ENCODE results near the gene DALRD3. TPM values are rescaled to one million over a fixed set of nuclear protein-coding genes. Genes with fewer than 3 reads are reported as not detected.

The DALRD3 gene
- total and polyA plus RNA-seq, 2 experiments from 2014 or later: 31.0 to 57.7 TPM

DNA sequence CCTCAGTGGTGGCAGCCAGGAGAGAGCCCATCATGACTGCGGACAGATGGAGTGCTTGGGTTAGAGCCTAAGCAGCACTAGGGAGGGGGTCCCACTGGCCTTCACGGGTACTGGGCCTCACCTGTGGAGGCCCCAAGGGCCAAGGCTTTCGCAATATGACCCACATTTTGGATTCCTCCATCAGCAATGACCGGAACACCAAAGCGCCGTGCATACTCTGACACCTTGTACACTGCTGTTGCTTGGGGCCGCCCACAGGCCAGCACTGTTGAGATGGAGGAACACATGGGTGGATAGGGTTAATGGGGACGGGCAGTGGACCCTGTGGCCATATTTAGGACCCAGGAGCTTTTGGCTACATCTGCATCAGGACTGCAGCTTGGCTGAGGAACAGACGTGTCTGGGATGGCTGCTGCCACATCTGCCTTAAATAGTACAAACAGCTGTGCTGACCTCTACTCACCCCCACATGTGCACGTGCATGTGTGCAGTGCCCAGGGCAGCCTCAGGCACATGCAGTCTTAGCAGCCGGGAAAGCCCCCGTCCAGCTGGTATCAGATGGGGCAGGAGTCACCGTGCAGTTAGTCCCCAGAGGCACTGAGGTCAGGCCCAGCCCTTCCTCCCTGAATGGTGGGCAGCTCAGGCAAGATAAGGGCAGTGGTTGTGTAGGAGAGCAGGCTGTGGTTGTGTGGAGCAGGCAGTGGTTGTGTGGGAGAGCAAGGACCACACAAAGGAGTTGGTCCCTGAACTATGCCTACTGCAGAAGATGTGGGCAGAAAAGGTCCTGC, 6.8 kb upstream of the DALRD3 start:
- H3K79me2 ChIP-seq (replicated peaks; ENCODE audit: insufficient read depth): peaks cover 32% of the 10 kb centered on the region
- H3K4me3 ChIP-seq: no peak overlapping the region
- Mint-ChIP-seq H3K27ac (no peak overlapping the region; the same call in 1 of the 2 replicates), H3K27me3 (ENCODE audit: insufficient read depth, low read depth, poor library complexity) (peaks cover 37% of the 10 kb centered on the region), H3K4me1 (peaks cover 30% of the 10 kb centered on the region), H3K36me3 (ENCODE audit: low read depth) (peaks cover 72% of the 10 kb centered on the region), H3K4me3 (peak overlapping the region; percentile 14; the same call in 1 of the 3 replicates), H3K9me3 (no peaks in the 10 kb centered on the region; the same call in 1 of the 3 replicates)
- no peak for TF ChIP-seq NANOG (IDR thresholded peaks at IDR 0.05; ENCODE audit: borderline replicate concordance)
- no peak for TF ChIP-seq CREB1 (CRISPR knock-in tag; IDR thresholded peaks at IDR 0.05; ENCODE audit: low read depth)
- no peak for TF ChIP-seq CTCF (conservative IDR thresholded peaks at IDR 0.05; ENCODE audit: low read depth in 2 of 2)
- TF ChIP-seq STAT1 (IDR thresholded peaks at IDR 0.05; ENCODE audit: unreplicated experiment): no peak
- no peak for TF ChIP-seq ZNF462 (CRISPR knock-in tag; IDR thresholded peaks at IDR 0.05)
- no peak for TF ChIP-seq JUNB (IDR thresholded peaks at IDR 0.05; ENCODE audit: unreplicated experiment)
- TF ChIP-seq ZNF114 (CRISPR knock-in tag; IDR thresholded peaks at IDR 0.05): no peak
- TF ChIP-seq ZNF331 (CRISPR knock-in tag; IDR thresholded peaks at IDR 0.05; ENCODE audit: low read depth): no peak
- TF ChIP-seq, protein P1, sequence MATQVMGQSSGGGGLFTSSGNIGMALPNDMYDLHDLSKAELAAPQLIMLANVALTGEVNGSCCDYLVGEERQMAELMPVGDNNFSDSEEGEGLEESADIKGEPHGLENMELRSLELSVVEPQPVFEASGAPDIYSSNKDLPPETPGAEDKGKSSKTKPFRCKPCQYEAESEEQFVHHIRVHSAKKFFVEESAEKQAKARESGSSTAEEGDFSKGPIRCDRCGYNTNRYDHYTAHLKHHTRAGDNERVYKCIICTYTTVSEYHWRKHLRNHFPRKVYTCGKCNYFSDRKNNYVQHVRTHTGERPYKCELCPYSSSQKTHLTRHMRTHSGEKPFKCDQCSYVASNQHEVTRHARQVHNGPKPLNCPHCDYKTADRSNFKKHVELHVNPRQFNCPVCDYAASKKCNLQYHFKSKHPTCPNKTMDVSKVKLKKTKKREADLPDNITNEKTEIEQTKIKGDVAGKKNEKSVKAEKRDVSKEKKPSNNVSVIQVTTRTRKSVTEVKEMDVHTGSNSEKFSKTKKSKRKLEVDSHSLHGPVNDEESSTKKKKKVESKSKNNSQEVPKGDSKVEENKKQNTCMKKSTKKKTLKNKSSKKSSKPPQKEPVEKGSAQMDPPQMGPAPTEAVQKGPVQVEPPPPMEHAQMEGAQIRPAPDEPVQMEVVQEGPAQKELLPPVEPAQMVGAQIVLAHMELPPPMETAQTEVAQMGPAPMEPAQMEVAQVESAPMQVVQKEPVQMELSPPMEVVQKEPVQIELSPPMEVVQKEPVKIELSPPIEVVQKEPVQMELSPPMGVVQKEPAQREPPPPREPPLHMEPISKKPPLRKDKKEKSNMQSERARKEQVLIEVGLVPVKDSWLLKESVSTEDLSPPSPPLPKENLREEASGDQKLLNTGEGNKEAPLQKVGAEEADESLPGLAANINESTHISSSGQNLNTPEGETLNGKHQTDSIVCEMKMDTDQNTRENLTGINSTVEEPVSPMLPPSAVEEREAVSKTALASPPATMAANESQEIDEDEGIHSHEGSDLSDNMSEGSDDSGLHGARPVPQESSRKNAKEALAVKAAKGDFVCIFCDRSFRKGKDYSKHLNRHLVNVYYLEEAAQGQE (IDR thresholded peaks at IDR 0.05; ENCODE audit: unreplicated experiment): no peak
- TF ChIP-seq EZH2phosphoT487 (IDR thresholded peaks at IDR 0.05; ENCODE audit: unreplicated experiment): no peak
- TF ChIP-seq ETS1 (IDR thresholded peaks at IDR 0.05): no peak
- TF ChIP-seq POLR2AphosphoS5 (IDR thresholded peaks at IDR 0.05; ENCODE audit: low read depth): no peak; the same call in 1 of the 2 replicates
- no peak for TF ChIP-seq EZH2 (IDR thresholded peaks at IDR 0.05; ENCODE audit: low read depth, unreplicated experiment)
- no peak for ATAC-seq
- peaks cover 37% of the 10 kb centered on the region for H3K36me3 ChIP-seq (ENCODE audit: insufficient read depth)
- no peak for DNase-seq (ENCODE audit: low spot score)
- peaks cover 41% of the 10 kb centered on the region for H3F3A ChIP-seq (replicated peaks; ENCODE audit: low read depth)
- no peaks in the 10 kb centered on the region for H3K27me3 ChIP-seq (ENCODE audit: insufficient read depth)
- H2AFZ ChIP-seq: no peak overlapping the region
- H3K4me2 ChIP-seq: no peak overlapping the region
- no peaks in the 10 kb centered on the region for H3K9me2 ChIP-seq (ENCODE audit: insufficient read depth)
- peaks cover 25% of the 10 kb centered on the region for H4K20me1 ChIP-seq (replicated peaks; ENCODE audit: insufficient read depth)
- peaks cover 17% of the 10 kb centered on the region; the same call in 1 of the 2 replicates for H3K4me1 ChIP-seq (ENCODE audit: insufficient read depth)
- no peak overlapping the region for H3K27ac ChIP-seq (ENCODE audit: low read depth)

Data from GM23338 (cell line).